ENCODE measurements around the gene HOMER1. TPM values are rescaled to one million over a fixed set of nuclear protein-coding genes. Genes with fewer than 3 reads are reported as not detected.

The HOMER1 gene
- total RNA-seq, 1 experiment from 2014 or later, result 9.1 TPM

- no peaks in the 10 kb centered on the region for H3K9me2 ChIP-seq (replicated peaks; ENCODE audit: low read length)
- no peaks in the 10 kb centered on the region for H3K79me2 ChIP-seq (ENCODE audit: low read length)
- CTCF ChIA-PET, result no interaction called here
- H4K20me1 ChIP-seq (ENCODE audit: low read length), result no peaks in the 10 kb centered on the region
- H3K27me3 ChIP-seq (ENCODE audit: low read length), result no peaks in the 10 kb centered on the region
- ATAC-seq, result no peak
- no peak overlapping the region for H3K4me3 ChIP-seq (ENCODE audit: low read length)
- H3K36me3 ChIP-seq (ENCODE audit: low read depth, low read length), result no peaks in the 10 kb centered on the region
- POLR2A ChIA-PET (ENCODE audit: unreplicated experiment), result no interaction called here
- no peak overlapping the region for H3K4me2 ChIP-seq (ENCODE audit: low read length)
- no TSS peak for BruUV-seq (replicated peaks)
- TF ChIP-seq EZH2phosphoT487 (IDR thresholded peaks at IDR 0.05; ENCODE audit: borderline replicate concordance, low read length) (no peak), CTCF (conservative IDR thresholded peaks at IDR 0.05; ENCODE audit: low read depth, low read length) (no peak), EZH2 (IDR thresholded peaks at IDR 0.05; ENCODE audit: low read length, unreplicated experiment) (no peak)
- no peaks in the 10 kb centered on the region for H3K9me3 ChIP-seq (ENCODE audit: low read length)
- H2AFZ ChIP-seq (ENCODE audit: low read length), result no peak overlapping the region
- H3K27ac ChIP-seq (ENCODE audit: low read length), result no peak overlapping the region
- H3K9ac ChIP-seq (ENCODE audit: low read length), result no peak overlapping the region
- no peaks in the 10 kb centered on the region for H3F3A ChIP-seq (ENCODE audit: low read length, unreplicated experiment)
- no peaks in the 10 kb centered on the region for H3K4me1 ChIP-seq (ENCODE audit: insufficient read depth, low read length)
- intact Hi-C loops (cut with micrococcal nuclease), result no loop called here
- DNase-seq, result no peak
Observed at GRCh38 chr5:79397080-79397479, 116.9 kb downstream of the HOMER1 start.

DNA sequence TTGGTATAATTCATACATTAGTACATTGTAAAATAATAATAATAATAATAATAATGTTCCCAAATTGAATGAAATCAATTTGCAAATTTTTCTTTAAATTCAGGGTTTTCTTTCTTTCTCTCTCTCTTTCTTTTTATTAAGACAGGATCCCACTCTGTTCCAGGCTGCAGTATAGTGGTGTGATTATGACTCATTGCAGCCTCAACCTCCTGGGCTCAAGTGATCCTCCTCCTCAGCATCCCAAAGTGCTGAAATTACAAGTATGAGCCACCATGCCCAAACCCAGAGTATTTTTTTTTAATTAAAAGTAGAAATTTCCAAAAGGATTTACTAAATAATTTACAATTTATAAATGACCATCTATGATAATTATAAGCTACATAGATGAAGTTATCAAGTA is 117.7 kb downstream of the HOMER1 start:
- Histone ChIP-seq H3K9ac (ENCODE audit: low read length) (no peak overlapping the region), H3K36me3 (ENCODE audit: low read depth, low read length) (no peaks in the 10 kb centered on the region), H3K9me3 (ENCODE audit: low read length) (no peaks in the 10 kb centered on the region), H3F3A (ENCODE audit: low read length, unreplicated experiment) (no peaks in the 10 kb centered on the region), H2AFZ (ENCODE audit: low read length) (no peak overlapping the region), H3K9me2 (replicated peaks; ENCODE audit: low read length) (no peaks in the 10 kb centered on the region), H3K4me2 (ENCODE audit: low read length) (no peak overlapping the region), H3K4me1 (ENCODE audit: insufficient read depth, low read length) (no peaks in the 10 kb centered on the region), H3K4me3 (ENCODE audit: low read length) (no peak overlapping the region), H3K27ac (ENCODE audit: low read length) (no peak overlapping the region), H3K79me2 (ENCODE audit: low read length) (no peaks in the 10 kb centered on the region), H4K20me1 (ENCODE audit: low read length) (no peaks in the 10 kb centered on the region), H3K27me3 (ENCODE audit: low read length) (no peaks in the 10 kb centered on the region)
- BruUV-seq (replicated peaks), result no TSS peak
- TF ChIP-seq EZH2phosphoT487 (IDR thresholded peaks at IDR 0.05; ENCODE audit: borderline replicate concordance, low read length) (no peak), CTCF (conservative IDR thresholded peaks at IDR 0.05; ENCODE audit: low read depth, low read length) (no peak), EZH2 (IDR thresholded peaks at IDR 0.05; ENCODE audit: low read length, unreplicated experiment) (no peak)
- DNase-seq, result no peak
- POLR2A ChIA-PET (ENCODE audit: unreplicated experiment), result no interaction called here
- intact Hi-C loops (cut with micrococcal nuclease), result no loop called here
- CTCF ChIA-PET, result no interaction called here
- no peak for ATAC-seq

- CTCF ChIA-PET, result no interaction called here
Observed at GRCh38 chr5:79395296-79395695, 118.6 kb downstream of the HOMER1 start.

More at GRCh38 chr5:79395296-79395695, 118.6 kb downstream of the HOMER1 start:
- Histone ChIP-seq H3F3A (ENCODE audit: low read length, unreplicated experiment) (no peaks in the 10 kb centered on the region), H3K79me2 (ENCODE audit: low read length) (no peaks in the 10 kb centered on the region), H3K27me3 (ENCODE audit: low read length) (no peaks in the 10 kb centered on the region), H3K36me3 (ENCODE audit: low read depth, low read length) (no peaks in the 10 kb centered on the region), H3K9me2 (replicated peaks; ENCODE audit: low read length) (no peaks in the 10 kb centered on the region), H3K27ac (ENCODE audit: low read length) (no peak overlapping the region), H3K4me1 (ENCODE audit: insufficient read depth, low read length) (no peaks in the 10 kb centered on the region), H3K9me3 (ENCODE audit: low read length) (no peaks in the 10 kb centered on the region), H4K20me1 (ENCODE audit: low read length) (no peaks in the 10 kb centered on the region), H2AFZ (ENCODE audit: low read length) (no peak overlapping the region), H3K4me3 (ENCODE audit: low read length) (no peak overlapping the region), H3K4me2 (ENCODE audit: low read length) (no peak overlapping the region), H3K9ac (ENCODE audit: low read length) (no peak overlapping the region)
- ATAC-seq (no peak), DNase-seq (no peak)
- no peak for TF ChIP-seq EZH2 (IDR thresholded peaks at IDR 0.05; ENCODE audit: low read length, unreplicated experiment)
- no peak for TF ChIP-seq CTCF (conservative IDR thresholded peaks at IDR 0.05; ENCODE audit: low read depth, low read length)
- BruUV-seq (replicated peaks), result no TSS peak
- intact Hi-C loops (cut with micrococcal nuclease), result no loop called here
- POLR2A ChIA-PET (ENCODE audit: unreplicated experiment), result no interaction called here
